ENCODE results near the gene GON4L.
A peak's percentile ranks its signal among the peaks of the same experiment; 100 is the strongest.
"Not testable (repeated sequence)": the region's sequence is repeated elsewhere in the genome, so short reads cannot be mapped to it uniquely, and the experiment has no call there.

Gene GON4L

GRCh38 chr1:155761736-155762405 lies 95.1 kb downstream of the GON4L start:
- DNase-seq, result peak; percentile 64 to 71
- TF ChIP-seq POLR2A (IDR thresholded peaks at IDR 0.05; ENCODE audit: low read length) (no peak), GATA1 (IDR thresholded peaks at IDR 0.05; ENCODE audit: low read depth, low read length) (no peak)

- no peak for DNase-seq
- TF ChIP-seq GATA1 (IDR thresholded peaks at IDR 0.05; ENCODE audit: low read depth, low read length) (no peak), POLR2A (IDR thresholded peaks at IDR 0.05; ENCODE audit: low read length) (no peak)
Measured at GRCh38 chr1:155760751-155761475, 96.1 kb downstream of the GON4L start.

- TF ChIP-seq POLR2A (IDR thresholded peaks at IDR 0.05; ENCODE audit: low read length) (no peak), GATA1 (IDR thresholded peaks at IDR 0.05; ENCODE audit: low read depth, low read length) (no peak)
- no peak for DNase-seq
Measured at GRCh38 chr1:155759966-155760630, 96.9 kb downstream of the GON4L start.

GRCh38 chr1:155759017-155759416 lies 98.0 kb downstream of the GON4L start:
- not testable (repeated sequence) for DNase-seq

GRCh38 chr1:155748141-155748540 lies 108.9 kb downstream of the GON4L start:
- not testable (repeated sequence) for DNase-seq

- DNase-seq, result not testable (repeated sequence)
Measured at GRCh38 chr1:155747586-155747985, 109.4 kb downstream of the GON4L start.

- peak; percentile 93 to 96 for DNase-seq
Measured at GRCh38 chr1:155745284-155746228, 111.5 kb downstream of the GON4L start.

GRCh38 chr1:155744711-155745283 lies 112.2 kb downstream of the GON4L start:
- no peak for TF ChIP-seq POLR2A (IDR thresholded peaks at IDR 0.05; ENCODE audit: low read length)
- TF ChIP-seq GATA1 (IDR thresholded peaks at IDR 0.05; ENCODE audit: low read depth, low read length), result no peak
- no peak for DNase-seq

More at GRCh38 chr1:155745284-155746228, 111.5 kb downstream of the GON4L start:
- peak; percentile 67 for TF ChIP-seq POLR2A (IDR thresholded peaks at IDR 0.05; ENCODE audit: low read length)

- TF ChIP-seq POLR2A (IDR thresholded peaks at IDR 0.05; ENCODE audit: low read length), result no peak
- no peak for TF ChIP-seq GATA1 (IDR thresholded peaks at IDR 0.05; ENCODE audit: low read depth, low read length)
Measured at GRCh38 chr1:155741908-155742307, 115.1 kb downstream of the GON4L start.

GRCh38 chr1:155740995-155741394 lies 116.0 kb downstream of the GON4L start:
- no peak for TF ChIP-seq POLR2A (IDR thresholded peaks at IDR 0.05; ENCODE audit: low read length)
- no peak for DNase-seq

More at GRCh38 chr1:155741908-155742307, 115.1 kb downstream of the GON4L start:
- DNase-seq, result no peak

GRCh38 chr1:155729031-155729898 lies 127.7 kb downstream of the GON4L start:
- TF ChIP-seq POLR2A (IDR thresholded peaks at IDR 0.05; ENCODE audit: low read length) (no peak), GATA1 (IDR thresholded peaks at IDR 0.05; ENCODE audit: low read depth, low read length) (no peak)
- DNase-seq, result peak; percentile 64 to 74

GRCh38 chr1:155725142-155725541 lies 131.9 kb downstream of the GON4L start:
- DNase-seq, result no peak
- TF ChIP-seq POLR2A (IDR thresholded peaks at IDR 0.05; ENCODE audit: low read length) (no peak), GATA1 (IDR thresholded peaks at IDR 0.05; ENCODE audit: low read depth, low read length) (no peak)

- no peak for TF ChIP-seq GATA1 (IDR thresholded peaks at IDR 0.05; ENCODE audit: low read depth, low read length)
- no peak for DNase-seq
Measured at GRCh38 chr1:155719703-155720102, 137.3 kb downstream of the GON4L start.

GRCh38 chr1:155718524-155719115 lies 138.4 kb downstream of the GON4L start:
- DNase-seq, result not testable (repeated sequence)

All from erythroblast (primary cell).